LNCaP clone FGC (cell line): ENCODE data around the gene PRKAR2A.

Source experiments
- DNase-seq: peaks from one replicate; pipeline ENCODE4 v3.0.0-alpha.2; 2011; ENCODE audit warnings: low read depth
- H3K4me3 ChIP-seq: 2 replicates; pipeline ENCODE4 v1.5.1; 2011; ENCODE audit warnings: mild to moderate bottlenecking, low read depth, low read length, control low read depth
- CTCF ChIP-seq: IDR thresholded peaks from 2 replicates; pipeline ENCODE4 v1.5.1; 2012; ENCODE audit warnings: mild to moderate bottlenecking; ENCODE audit not compliant: control insufficient read depth, insufficient read depth; ENCODE audit errors: extremely low read depth

Gene PRKAR2A

GRCh38 chr3:48856469-48856868 is 8.8 kb upstream of the PRKAR2A start:
- H3K4me3 ChIP-seq = no peak overlapping the region
- DNase-seq = no peak
- TF ChIP-seq CTCF = no peak

GRCh38 chr3:48855681-48856447 is 8.2 kb upstream of the PRKAR2A start:
- no peak for DNase-seq
- no peak overlapping the region for H3K4me3 ChIP-seq
- TF ChIP-seq CTCF = no peak

GRCh38 chr3:48852151-48852550 is 4.5 kb upstream of the PRKAR2A start:
- no peak for DNase-seq
- no peak overlapping the region for H3K4me3 ChIP-seq
- no peak for TF ChIP-seq CTCF

- DNase-seq = no peak
- TF ChIP-seq CTCF = no peak
- no peak overlapping the region for H3K4me3 ChIP-seq
Observed at GRCh38 chr3:48851407-48851806, 3.7 kb upstream of the PRKAR2A start.

- no peak for TF ChIP-seq CTCF
- H3K4me3 ChIP-seq = no peak overlapping the region
- no peak for DNase-seq
Observed at GRCh38 chr3:48848816-48849515, 1.3 kb upstream of the PRKAR2A start.

GRCh38 chr3:48847053-48847503 is 596 bp downstream of the PRKAR2A start:
- no peak for TF ChIP-seq CTCF
- peak overlapping the region; percentile 73 for H3K4me3 ChIP-seq
- DNase-seq = peak; percentile 67

GRCh38 chr3:48845170-48845569 is 2.5 kb downstream of the PRKAR2A start:
- no peak for TF ChIP-seq CTCF
- no peak overlapping the region for H3K4me3 ChIP-seq
- DNase-seq = no peak
